HL-60 (cell line): ENCODE data around the gene SLC38A10.

Experiments
- DNase-seq, 2 experiments: peaks; one replicate each; pipeline ENCODE4 v3.0.0-alpha.2; 2010 to 2020; ENCODE audit warnings: low read depth in 1 of 2, low spot score in 1 of 2
- H3K27ac ChIP-seq: fragments of 250-450 bp; sonication (Bioruptor Pico); replicated peaks from 2 replicates; pipeline ENCODE4 v1.5.1; 2020; ENCODE audit warnings: mild to moderate bottlenecking, moderate library complexity
- H3K27me3 ChIP-seq: fragments of 250-450 bp; sonication (Bioruptor Pico); 2 replicates; pipeline ENCODE4 v1.5.1; 2021; ENCODE audit warnings: mild to moderate bottlenecking, moderate library complexity; ENCODE audit not compliant: insufficient read depth, poor library complexity, severe bottlenecking
- H3K4me3 ChIP-seq: replicated peaks from 2 replicates; pipeline ENCODE4 v1.5.1; 2011; ENCODE audit warnings: mild to moderate bottlenecking, control low read depth, low read length; ENCODE audit not compliant: insufficient read depth
- GABPA ChIP-seq: IDR thresholded peaks from 2 replicates; pipeline ENCODE4 v1.6.1; 2012; ENCODE audit warnings: low read depth
- POLR2AphosphoS5 ChIP-seq: IDR thresholded peaks from 2 replicates; pipeline ENCODE4 v1.6.1; 2012; ENCODE audit warnings: low read depth
- SPI1 ChIP-seq: IDR thresholded peaks from 2 replicates; pipeline ENCODE4 v1.6.1; 2012; ENCODE audit warnings: low read depth, mild to moderate bottlenecking, borderline replicate concordance
- TF ChIP-seq, protein P1 (sequence below): IDR thresholded peaks from 2 replicates; pipeline ENCODE4 v1.6.1; 2012; ENCODE audit warnings: low read depth; ENCODE audit not compliant: insufficient replicate concordance
- TF ChIP-seq, protein P2 (sequence below): IDR thresholded peaks from one replicate; pipeline ENCODE4 v1.5.1; 2011; ENCODE audit warnings: low read length, control low read depth, inconsistent platforms; ENCODE audit not compliant: insufficient read depth

SLC38A10 gene

DNA sequence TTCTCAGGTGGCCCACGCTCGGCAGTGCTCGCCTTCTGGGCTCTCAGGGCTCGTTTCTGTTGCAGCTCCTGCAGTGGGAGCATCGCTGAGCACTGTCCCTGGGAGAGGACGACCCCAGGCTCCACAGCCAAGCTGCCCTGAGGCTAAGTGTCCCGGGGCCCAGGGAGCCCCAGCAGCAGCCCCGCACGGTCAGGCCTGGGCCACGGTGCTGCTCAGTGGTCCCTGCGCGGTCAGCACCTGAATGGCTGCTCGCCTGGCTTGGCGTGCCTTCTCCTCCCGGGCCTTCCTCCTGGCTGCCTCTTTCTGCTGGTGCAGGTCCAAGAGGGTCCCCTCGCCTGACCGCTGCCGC is 95.7 kb downstream of the SLC38A10 start:
- no peaks in the 10 kb centered on the region for H3K27me3 ChIP-seq
- H3K4me3 ChIP-seq: no peak overlapping the region
- TF ChIP-seq GABPA (no peak), SPI1 (no peak), POLR2AphosphoS5 (no peak)
- TF ChIP-seq, protein P1, sequence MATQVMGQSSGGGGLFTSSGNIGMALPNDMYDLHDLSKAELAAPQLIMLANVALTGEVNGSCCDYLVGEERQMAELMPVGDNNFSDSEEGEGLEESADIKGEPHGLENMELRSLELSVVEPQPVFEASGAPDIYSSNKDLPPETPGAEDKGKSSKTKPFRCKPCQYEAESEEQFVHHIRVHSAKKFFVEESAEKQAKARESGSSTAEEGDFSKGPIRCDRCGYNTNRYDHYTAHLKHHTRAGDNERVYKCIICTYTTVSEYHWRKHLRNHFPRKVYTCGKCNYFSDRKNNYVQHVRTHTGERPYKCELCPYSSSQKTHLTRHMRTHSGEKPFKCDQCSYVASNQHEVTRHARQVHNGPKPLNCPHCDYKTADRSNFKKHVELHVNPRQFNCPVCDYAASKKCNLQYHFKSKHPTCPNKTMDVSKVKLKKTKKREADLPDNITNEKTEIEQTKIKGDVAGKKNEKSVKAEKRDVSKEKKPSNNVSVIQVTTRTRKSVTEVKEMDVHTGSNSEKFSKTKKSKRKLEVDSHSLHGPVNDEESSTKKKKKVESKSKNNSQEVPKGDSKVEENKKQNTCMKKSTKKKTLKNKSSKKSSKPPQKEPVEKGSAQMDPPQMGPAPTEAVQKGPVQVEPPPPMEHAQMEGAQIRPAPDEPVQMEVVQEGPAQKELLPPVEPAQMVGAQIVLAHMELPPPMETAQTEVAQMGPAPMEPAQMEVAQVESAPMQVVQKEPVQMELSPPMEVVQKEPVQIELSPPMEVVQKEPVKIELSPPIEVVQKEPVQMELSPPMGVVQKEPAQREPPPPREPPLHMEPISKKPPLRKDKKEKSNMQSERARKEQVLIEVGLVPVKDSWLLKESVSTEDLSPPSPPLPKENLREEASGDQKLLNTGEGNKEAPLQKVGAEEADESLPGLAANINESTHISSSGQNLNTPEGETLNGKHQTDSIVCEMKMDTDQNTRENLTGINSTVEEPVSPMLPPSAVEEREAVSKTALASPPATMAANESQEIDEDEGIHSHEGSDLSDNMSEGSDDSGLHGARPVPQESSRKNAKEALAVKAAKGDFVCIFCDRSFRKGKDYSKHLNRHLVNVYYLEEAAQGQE: no peak
- TF ChIP-seq, protein P2, sequence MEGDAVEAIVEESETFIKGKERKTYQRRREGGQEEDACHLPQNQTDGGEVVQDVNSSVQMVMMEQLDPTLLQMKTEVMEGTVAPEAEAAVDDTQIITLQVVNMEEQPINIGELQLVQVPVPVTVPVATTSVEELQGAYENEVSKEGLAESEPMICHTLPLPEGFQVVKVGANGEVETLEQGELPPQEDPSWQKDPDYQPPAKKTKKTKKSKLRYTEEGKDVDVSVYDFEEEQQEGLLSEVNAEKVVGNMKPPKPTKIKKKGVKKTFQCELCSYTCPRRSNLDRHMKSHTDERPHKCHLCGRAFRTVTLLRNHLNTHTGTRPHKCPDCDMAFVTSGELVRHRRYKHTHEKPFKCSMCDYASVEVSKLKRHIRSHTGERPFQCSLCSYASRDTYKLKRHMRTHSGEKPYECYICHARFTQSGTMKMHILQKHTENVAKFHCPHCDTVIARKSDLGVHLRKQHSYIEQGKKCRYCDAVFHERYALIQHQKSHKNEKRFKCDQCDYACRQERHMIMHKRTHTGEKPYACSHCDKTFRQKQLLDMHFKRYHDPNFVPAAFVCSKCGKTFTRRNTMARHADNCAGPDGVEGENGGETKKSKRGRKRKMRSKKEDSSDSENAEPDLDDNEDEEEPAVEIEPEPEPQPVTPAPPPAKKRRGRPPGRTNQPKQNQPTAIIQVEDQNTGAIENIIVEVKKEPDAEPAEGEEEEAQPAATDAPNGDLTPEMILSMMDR: no peak
- no peak overlapping the region for H3K27ac ChIP-seq
- no peak for DNase-seq

GRCh38 chr17:81198826-81199481 is 96.2 kb downstream of the SLC38A10 start:
- Histone ChIP-seq H3K27ac (no peak overlapping the region), H3K27me3 (no peaks in the 10 kb centered on the region), H3K4me3 (no peak overlapping the region)
- no peak for DNase-seq
- TF ChIP-seq, protein P1: no peak
- TF ChIP-seq, protein P2: no peak
- no peak for TF ChIP-seq SPI1
- TF ChIP-seq POLR2AphosphoS5: no peak
- no peak for TF ChIP-seq GABPA

GRCh38 chr17:81197831-81198490 is 97.1 kb downstream of the SLC38A10 start:
- no peak for DNase-seq
- Histone ChIP-seq H3K27me3 (no peaks in the 10 kb centered on the region), H3K4me3 (no peak overlapping the region), H3K27ac (no peak overlapping the region)
- TF ChIP-seq SPI1: no peak
- TF ChIP-seq, protein P2: no peak
- no peak for TF ChIP-seq POLR2AphosphoS5
- TF ChIP-seq, protein P1: no peak
- no peak for TF ChIP-seq GABPA
